ENCODE data around the gene SLC16A10.
"Not testable (repeated sequence)": the region's sequence is repeated elsewhere in the genome, so short reads cannot be mapped to it uniquely, and the experiment has no call there.

Gene SLC16A10

GRCh38 chr6:111134236-111134869 lies 47.0 kb downstream of the SLC16A10 start:
- not testable (repeated sequence) for DNase-seq (ENCODE audit: low read depth)

- DNase-seq (ENCODE audit: low read depth) = not testable (repeated sequence)
Observed at GRCh38 chr6:111137489-111138093, 50.3 kb downstream of the SLC16A10 start.

- no peak for DNase-seq (ENCODE audit: low read depth)
Observed at GRCh38 chr6:111147440-111147839, 60.1 kb downstream of the SLC16A10 start.

- no peak for DNase-seq (ENCODE audit: low read depth)
Observed at GRCh38 chr6:111148110-111148509, 60.8 kb downstream of the SLC16A10 start.

GRCh38 chr6:111150577-111150976 lies 63.3 kb downstream of the SLC16A10 start:
- no peak for DNase-seq (ENCODE audit: low read depth)

GRCh38 chr6:111154981-111155380 lies 67.7 kb downstream of the SLC16A10 start:
- no peak for DNase-seq (ENCODE audit: low read depth)

- no peak for DNase-seq (ENCODE audit: low read depth)
Observed at GRCh38 chr6:111157412-111157811, 70.1 kb downstream of the SLC16A10 start.

- no peak for DNase-seq (ENCODE audit: low read depth)
Observed at GRCh38 chr6:111159633-111160032, 72.3 kb downstream of the SLC16A10 start.

- no peak for DNase-seq (ENCODE audit: low read depth)
Observed at GRCh38 chr6:111161650-111162049, 74.3 kb downstream of the SLC16A10 start.

GRCh38 chr6:111162504-111162903 lies 75.2 kb downstream of the SLC16A10 start:
- no peak for DNase-seq (ENCODE audit: low read depth)

GRCh38 chr6:111171577-111172400 lies 84.5 kb downstream of the SLC16A10 start:
- no peak for DNase-seq (ENCODE audit: low read depth)

- no peak for DNase-seq (ENCODE audit: low read depth)
Observed at GRCh38 chr6:111172563-111172962, 85.3 kb downstream of the SLC16A10 start.

- DNase-seq (ENCODE audit: low read depth) = no peak
Observed at GRCh38 chr6:111173341-111173740, 86.0 kb downstream of the SLC16A10 start.

GRCh38 chr6:111173946-111174345 lies 86.6 kb downstream of the SLC16A10 start:
- DNase-seq (ENCODE audit: low read depth) = no peak

- peak; percentile 11 for DNase-seq (ENCODE audit: low read depth)
Observed at GRCh38 chr6:111175109-111175508, 87.8 kb downstream of the SLC16A10 start.

- no peak for DNase-seq (ENCODE audit: low read depth)
Observed at GRCh38 chr6:111176038-111176759, 88.9 kb downstream of the SLC16A10 start.

- DNase-seq (ENCODE audit: low read depth) = no peak
Observed at GRCh38 chr6:111176760-111177099, 89.4 kb downstream of the SLC16A10 start.

GRCh38 chr6:111177131-111177530 lies 89.8 kb downstream of the SLC16A10 start:
- DNase-seq (ENCODE audit: low read depth) = no peak

GRCh38 chr6:111183702-111184517 lies 96.6 kb downstream of the SLC16A10 start:
- no peak for DNase-seq (ENCODE audit: low read depth)

GRCh38 chr6:111184827-111185532 lies 97.7 kb downstream of the SLC16A10 start:
- DNase-seq (ENCODE audit: low read depth) = no peak

- DNase-seq (ENCODE audit: low read depth) = no peak
Observed at GRCh38 chr6:111185954-111186353, 98.7 kb downstream of the SLC16A10 start.
